SW480 (cell line): ENCODE data around the gene COL6A2.
"Not testable (repeated sequence)": the region's sequence is repeated elsewhere in the genome, so short reads cannot be mapped to it uniquely, and the experiment has no call there.

Experiments used
- DNase-seq: peaks from one replicate; pipeline ENCODE4 v3.0.0-alpha.2; 2016; ENCODE audit warnings: low spot score

Gene COL6A2

DNA sequence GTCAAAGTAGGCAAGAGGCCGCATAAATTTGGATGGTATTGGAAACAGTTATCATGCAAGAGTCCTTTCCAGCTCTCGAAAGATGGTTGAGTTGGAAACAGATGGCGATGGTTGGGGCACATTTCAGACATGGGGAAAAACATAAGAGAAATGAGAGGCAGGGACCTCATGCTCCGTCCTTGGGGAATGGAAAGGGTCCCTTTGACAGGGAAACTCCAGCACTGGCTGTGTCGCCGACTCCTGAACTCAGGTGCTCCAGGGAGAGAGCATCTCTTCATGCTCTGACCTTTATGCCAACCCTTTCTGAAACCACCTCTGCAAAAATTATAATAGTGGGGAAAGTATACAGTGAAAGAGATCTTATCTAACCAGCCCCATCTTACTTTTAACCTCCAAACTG, 36.8 kb upstream of the COL6A2 start:
- no peak for DNase-seq

DNA sequence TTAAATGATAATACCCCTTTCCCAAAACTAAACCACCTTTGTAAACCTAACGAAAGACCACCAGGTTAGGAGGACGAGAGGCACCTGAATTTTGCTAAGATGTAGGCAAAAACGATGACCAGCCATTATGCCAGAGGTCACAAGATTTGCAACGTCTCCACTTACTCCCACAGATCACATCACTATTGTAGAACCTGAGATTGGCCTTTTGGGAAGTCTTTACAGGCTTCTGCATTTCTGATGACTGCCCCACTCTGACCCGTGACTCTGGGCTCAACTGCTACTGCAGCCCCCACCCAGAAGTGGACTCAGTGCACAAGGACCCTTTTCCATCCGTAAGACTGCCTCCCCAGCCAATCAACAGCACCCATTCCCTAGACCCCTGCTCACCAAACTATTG, 36.4 kb upstream of the COL6A2 start:
- DNase-seq, result no peak

GRCh38 chr21:46061950-46062349, 36.0 kb upstream of the COL6A2 start:
- no peak for DNase-seq

GRCh38 chr21:46062471-46063211, 35.3 kb upstream of the COL6A2 start:
- DNase-seq, result no peak

DNA sequence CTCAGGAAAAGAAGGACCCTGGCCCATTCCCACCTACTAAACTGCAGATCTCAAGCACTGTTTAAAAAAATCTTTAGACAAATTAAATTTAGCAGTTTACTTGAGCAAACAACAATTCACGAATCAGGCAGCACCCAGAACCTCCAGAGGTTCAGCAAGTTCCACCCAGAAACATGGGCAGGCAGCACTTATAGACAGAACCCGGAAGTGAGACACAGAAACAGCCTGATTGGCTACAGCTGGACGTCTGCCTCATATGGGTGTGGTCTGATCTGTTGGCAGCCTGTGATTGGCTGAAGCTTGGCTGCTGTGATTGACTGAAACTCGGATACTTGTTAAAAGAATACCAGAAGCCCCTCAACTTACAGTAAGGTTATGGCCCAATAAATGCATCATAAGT, 34.7 kb upstream of the COL6A2 start:
- DNase-seq, result no peak

DNA sequence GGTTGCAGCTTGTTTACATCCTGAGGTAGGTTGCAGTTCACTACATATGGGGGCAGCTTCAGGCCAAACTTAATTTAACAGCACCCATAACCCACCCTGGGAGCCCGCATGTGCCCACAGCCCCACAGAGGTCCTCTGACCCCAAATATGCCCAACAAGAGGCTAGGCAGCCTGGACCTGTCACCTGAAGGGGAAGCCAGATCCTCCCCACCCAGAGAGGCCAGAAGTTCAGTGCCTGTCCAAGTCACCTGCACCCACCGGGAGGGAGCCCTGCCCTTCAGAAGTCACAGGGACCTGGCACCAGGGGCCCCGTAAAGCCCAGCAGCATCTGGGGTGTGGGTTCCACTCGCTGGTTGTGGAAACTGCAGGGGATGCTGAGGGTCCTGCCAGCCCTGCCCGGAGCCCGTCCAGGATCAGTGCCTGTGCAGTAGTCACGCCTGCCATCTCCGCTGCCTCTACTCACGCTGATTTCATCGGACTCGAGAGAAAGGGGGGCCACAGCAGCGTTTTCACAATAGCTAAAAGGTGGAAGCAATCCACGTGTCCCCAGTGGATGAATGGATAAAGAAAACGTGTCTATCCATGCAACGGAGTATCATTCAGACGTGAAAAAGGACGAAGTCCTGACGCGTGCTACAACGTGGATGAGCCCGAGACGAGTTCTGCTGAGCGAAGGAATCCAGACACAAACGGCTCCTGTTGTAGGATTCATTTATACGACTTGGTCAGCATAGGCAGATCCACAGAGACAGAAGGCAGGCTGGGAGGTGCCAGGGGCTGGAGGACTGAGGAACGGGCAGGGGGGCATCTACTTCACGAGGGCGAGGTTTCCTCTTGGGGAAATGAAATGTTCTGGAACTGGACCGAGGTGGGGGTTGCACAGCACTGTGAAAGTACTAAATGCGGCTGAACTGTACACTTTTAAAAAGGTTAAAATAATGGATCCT, 33.9 kb upstream of the COL6A2 start:
- DNase-seq, result no peak

DNA sequence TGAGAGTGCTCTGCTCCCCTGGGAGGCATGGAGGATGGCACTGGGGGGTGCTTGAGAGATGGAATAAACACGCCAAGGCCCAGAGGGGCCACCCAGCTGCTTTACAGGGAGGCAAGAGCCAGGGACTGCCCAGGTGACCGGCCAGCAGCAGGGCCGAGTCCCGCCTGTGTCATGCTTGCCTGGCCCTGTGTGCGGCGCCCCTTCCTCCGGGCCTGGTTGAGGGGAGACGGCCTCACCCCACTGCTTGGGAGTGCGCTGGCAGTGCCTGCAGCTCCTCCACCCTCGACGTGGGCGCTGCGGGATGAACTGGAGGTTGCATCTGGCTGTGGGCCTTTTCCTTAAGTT, 33.1 kb upstream of the COL6A2 start:
- DNase-seq, result no peak

DNA sequence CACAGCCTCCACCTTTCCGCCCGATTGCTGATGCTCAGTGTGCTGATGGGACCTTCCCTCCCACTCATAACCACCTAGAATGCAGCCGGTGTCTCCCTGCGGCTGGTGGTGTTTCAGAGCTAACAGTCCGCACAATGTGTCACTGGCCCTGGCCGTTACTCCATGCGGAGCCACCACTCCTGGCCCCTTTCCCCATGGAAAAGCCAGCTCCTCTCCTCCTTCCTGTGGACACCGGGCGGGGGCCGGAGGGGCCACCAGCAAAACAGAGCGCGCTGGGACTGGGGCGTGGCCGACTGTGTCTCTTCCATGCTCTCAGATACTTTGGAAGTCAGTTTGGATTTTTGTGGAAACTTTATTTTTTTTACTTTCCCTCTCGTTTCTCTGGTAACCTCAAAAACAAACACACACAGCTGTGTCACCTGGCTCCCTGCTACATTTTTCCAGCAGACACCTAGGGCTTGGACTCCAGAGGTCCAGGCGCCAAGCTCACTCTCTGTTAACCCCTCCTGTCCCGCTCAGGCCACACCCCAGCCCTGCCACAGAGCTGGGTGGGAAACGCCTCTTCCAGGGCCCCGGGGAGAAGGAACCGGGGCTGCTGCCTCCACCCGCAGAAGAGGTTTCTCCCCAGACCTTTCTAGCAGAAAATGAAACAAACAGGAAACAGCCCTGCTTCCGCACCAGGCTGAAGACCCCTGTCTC, 32.5 kb upstream of the COL6A2 start:
- DNase-seq, result peak; percentile 58

DNA sequence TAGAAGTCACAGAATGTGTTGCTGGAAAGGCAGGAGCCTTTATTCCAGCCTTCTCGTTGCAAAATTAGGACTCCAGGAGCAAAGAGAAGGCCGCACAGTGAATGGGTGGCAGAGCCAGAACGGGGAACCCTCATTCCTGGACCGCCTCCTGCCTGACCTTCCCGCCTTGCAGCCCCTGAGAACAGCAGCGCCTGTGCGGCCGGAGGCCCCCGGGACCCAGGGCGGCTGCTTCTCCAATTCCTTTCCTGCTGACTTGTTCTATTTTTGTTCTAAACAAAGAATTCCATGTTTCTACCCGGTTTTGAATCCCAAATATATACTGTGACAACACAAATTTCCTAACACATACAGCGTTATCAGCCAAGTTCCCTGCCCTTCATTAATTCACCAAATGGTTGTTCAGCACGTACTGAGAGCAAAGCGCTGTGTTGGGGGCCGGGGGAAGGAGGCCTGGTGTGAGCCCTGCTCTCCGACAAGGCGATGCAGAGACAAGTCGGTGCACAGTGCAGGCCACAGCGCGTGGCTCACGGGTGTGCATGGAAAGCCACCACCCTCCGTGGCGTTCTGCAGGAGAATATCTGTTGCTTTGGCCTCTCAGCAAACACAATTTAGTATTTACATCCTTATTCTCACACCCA, 31.9 kb upstream of the COL6A2 start:
- DNase-seq, result no peak

GRCh38 chr21:46066591-46067331, 31.2 kb upstream of the COL6A2 start:
- DNase-seq, result no peak

DNA sequence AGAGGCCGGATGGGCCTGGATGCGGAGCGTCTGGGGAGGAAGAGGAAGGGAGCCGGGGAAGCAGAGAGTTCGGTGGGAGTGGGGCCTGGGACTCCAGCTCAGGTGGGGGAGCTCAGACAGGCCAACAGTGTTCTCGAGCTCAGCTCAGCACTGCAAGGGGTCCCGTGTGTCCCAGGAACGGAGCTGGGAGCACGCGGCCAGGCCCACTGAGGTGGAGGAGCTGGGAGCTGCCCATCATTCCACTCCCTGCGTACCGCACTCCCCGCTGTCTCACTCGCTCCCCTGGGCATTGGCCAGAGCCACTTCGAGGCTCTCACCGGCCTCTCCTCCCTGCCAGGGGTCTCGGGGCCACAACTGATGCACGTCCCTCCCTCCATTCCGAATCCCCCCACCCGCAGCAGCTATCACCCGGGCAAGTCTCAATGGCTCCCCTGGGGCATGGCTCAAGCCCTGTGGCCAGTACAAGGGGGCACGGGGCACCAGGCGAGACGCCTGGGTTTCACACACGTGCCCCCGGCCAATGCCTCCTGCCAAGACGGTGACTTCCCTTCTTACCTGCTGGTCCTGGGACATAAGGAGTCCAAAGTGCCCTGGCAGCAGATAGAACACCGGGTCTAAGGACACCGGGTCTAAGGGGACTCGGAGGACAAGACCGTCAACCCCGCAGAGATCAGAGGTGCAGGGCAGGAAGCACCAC, 30.3 kb upstream of the COL6A2 start:
- DNase-seq, result no peak

DNA sequence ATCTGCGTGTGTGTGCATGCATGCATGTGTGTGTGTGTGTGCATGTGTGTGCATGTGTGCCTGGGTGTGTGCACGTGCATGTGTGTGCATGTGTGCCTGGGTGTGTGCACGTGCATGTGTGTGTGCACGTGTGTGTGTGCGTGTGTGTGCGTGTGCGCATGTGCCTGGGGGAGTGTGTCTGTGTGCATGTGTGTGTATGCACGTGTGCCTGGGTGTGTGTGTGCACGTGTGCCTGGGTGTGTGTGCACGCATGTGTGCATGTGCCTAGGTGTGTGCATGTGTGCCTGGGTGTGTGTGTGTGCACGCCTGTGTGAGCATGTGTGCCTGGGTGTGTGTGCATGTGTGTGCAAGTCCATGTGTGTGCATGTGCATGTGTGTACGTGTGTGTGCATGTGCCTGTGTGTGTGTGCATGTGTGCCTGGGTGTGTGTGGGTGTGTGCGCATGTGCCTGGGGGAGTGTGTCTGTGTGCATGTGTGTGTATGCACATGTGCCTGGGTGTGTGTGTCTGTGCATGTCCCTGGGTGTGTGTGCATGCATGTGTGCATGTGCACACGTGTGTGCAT, 29.3 kb upstream of the COL6A2 start:
- DNase-seq, result no peak

DNA sequence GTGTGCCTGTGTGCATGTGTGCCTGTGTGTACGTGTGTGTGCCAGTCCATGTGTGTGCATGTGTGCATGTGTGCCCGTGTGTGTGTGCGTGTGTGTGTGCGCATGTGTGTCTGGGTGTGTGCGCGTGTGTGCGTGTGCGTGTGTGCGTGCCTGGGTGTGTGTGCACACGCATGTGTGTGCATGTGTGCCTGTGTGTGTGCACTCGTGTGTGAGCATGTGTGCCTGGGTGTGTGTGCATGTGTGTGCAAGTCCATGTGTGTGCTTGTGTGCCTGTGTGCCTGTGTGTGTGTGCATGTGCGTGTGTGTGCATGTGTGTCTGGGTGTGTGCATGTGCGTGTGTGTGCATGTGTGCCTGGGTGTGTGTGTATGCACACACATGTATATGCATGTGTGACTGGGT, 28.7 kb upstream of the COL6A2 start:
- no peak for DNase-seq

DNA sequence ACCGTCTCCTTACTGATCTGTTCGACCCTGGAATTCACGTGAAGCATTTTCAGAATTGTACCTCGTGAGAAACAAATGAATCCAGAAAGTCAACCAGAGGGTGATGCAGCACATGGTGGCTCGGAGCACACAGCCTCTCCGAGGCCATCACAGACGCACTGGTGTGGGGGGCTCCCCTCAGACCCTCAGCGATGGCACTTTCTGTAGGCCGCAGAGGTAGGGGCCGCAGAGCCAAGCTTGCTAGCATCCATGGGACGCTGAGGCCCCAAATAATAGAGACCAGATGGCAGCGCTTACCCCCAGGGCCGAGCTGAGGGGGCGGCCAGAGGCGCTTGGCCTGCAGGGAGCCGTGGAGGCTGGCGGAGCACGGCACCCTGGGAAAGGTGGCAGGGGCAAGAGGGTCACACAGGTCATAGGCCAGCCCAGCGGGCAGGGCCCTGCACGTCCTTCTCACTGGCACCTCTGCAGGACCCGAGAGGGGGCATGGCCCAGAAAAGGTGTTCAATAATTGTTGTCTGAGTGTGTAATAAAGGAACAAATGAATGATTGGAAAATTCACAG, 28.1 kb upstream of the COL6A2 start:
- DNase-seq, result no peak

DNA sequence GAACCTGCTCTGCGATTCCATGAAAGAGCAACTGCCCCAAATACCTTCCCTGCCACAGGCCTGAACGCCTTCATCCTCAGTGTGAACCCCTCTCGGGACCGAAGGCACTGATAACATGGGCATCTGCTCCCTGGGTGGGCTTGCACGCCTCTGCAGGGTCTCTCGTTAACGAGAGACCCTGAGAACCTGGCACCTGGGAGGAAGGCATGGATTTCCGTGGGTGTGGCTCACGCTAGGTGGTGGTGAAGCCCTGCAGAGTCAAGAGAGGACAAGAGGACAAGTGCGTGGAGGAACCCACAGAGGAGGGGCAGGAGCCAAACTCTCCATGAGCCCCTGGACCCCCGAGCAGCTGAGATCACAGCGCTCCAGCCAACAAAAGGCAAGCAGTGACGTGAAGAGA, 26.8 kb upstream of the COL6A2 start:
- DNase-seq, result no peak

DNA sequence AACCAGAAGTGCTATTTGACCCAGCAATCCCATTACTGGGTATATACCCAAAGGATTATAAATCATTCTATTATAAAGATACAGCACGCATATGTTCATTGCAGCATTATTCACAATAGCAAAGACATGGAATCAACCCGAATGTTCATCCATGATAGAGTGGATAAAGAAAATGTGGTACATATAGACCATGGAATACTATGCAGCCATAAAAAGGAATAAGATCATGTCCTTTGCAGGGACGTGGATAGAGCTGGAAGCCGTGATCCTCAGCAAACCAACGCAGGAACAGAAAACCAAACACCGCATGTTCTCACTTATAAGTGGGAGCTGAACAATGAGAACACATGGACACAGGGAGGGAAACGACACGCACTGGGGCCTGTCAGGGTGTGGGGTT, 21.2 kb upstream of the COL6A2 start:
- not testable (repeated sequence) for DNase-seq

GRCh38 chr21:46077674-46078101, 20.2 kb upstream of the COL6A2 start:
- no peak for DNase-seq

- no peak for DNase-seq
These were observed 19.5 kb upstream of the COL6A2 start for GRCh38 chr21:46078322-46078977.

DNA sequence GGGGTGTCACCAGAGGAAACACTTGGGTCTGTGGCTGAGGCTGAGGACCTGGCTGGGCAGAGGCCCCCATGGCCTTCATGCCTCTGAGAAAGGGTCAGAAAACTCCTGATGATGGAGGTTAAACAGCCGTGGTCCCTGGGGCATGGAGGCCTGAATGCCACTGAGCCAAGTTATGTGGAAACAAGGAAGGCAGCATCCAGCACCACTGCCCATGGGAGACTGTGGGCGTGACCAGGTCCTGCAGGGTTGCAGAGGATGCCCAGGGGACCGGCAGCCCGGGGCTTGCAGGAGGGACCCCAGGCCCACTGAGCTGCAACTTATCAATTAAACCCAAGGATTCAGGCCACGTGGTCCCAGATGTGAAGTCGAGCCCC, 18.9 kb upstream of the COL6A2 start:
- DNase-seq, result no peak
